Thoracic aorta (tissue), 2 donors: ENCODE data around the gene APOL1. TPM values are rescaled to one million over a fixed set of nuclear protein-coding genes. Genes with fewer than 3 reads are reported as not detected.

Experiments
- ATAC-seq: fragments of 150-250 bp; one replicate; pipeline ENCODE4 v1.8.0; 2017; ENCODE audit warnings: low read depth; ENCODE audit not compliant: insufficient number of reproducible peaks, low FRiP score
- DNase-seq: peaks from one replicate; pipeline ENCODE4 v3.0.0-alpha.2; 2020; ENCODE audit warnings: low spot score
- H3K27ac ChIP-seq, 2 donors: fragments of 200-600 bp; sonication (generic); 1 replicate in 1 of 2; 2 replicates in 1 of 2; pipeline ENCODE4 v1.5.1; 2016; ENCODE audit warnings: mild to moderate bottlenecking in 2 of 2, moderate library complexity in 2 of 2
- H3K27me3 ChIP-seq: fragments of 200-600 bp; sonication (generic); replicated peaks from 2 replicates; pipeline ENCODE4 v1.6.0; 2016; ENCODE audit warnings: mild to moderate bottlenecking; ENCODE audit not compliant: insufficient read depth
- H3K36me3 ChIP-seq: fragments of 200-600 bp; sonication (generic); one replicate; pipeline ENCODE4 v1.5.1; 2016
- H3K4me1 ChIP-seq, 2 donors: fragments of 200-600 bp; sonication (generic); 1 replicate in 1 of 2; 2 replicates in 1 of 2; pipeline versions ENCODE4 v1.5.1 to v1.6.0; 2016; ENCODE audit warnings: low read depth in 2 of 2, mild to moderate bottlenecking in 1 of 2; ENCODE audit not compliant: control insufficient read depth in 1 of 2
- H3K4me3 ChIP-seq: fragments of 200-600 bp; sonication (generic); 2 replicates; pipeline ENCODE4 v1.5.1; 2016; ENCODE audit warnings: mild to moderate bottlenecking
- H3K9me3 ChIP-seq: fragments of 200-600 bp; sonication (generic); 2 replicates; pipeline ENCODE4 v1.5.1; 2016
- CTCF ChIP-seq: fragments of 200-600 bp; sonication (generic); IDR thresholded peaks from one replicate; pipeline ENCODE4 v1.5.1; 2019; ENCODE audit warnings: antibody characterized with exemption
- total RNA-seq, 2 donors: library from RNA; depleted of rRNA; stranded (reverse); fragments of >200 nt; gene quantifications; one replicate each; pipeline versions ENCODE4 v1.1.0 to v1.2.3, GENCODE V29; 2016

Gene APOL1
- total RNA-seq, 2 donors from 2014 or later: 40.1 to 47.3 TPM

DNA sequence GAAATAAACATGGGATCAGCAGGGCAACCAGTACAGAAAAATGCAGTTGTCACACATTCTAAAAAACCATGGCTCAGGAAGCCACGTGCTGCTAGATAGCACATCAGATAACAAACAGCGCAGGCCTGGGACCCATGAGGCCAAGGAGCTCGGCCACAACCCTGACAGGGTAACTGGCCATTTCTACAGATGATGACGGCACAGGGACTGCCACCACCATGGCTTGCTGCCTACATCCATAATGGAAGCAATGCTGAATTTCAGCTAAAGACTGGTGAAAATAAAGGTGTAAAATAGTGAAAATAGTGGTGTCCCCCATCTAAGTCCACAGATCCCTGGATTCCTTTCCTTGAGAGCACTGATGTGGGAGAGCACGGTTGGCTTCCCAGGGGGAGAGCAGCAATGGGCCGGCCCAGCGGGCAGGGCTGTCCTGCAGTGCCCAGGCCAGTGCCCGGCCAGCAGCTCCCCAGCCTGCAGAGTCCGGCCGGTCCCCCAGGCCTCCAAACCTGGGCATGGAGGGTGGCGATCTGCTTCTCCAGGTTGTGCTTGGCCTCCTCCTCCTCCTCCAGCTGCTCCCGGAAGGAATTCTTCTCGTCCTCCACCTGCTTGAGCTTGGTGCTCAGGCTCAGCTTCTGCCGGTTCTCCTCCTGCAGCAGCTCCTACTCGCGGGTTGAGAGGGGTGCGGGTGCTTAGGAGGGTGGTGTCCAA, 40.0 kb downstream of the APOL1 start:
- TF ChIP-seq CTCF: no peak
- H3K27me3 ChIP-seq: no peaks in the 10 kb centered on the region
- DNase-seq (no peak), ATAC-seq (no peak)
- no peaks in the 10 kb centered on the region for H3K9me3 ChIP-seq
- no peak overlapping the region for H3K27ac ChIP-seq
- no peaks in the 10 kb centered on the region for H3K4me1 ChIP-seq
- peaks cover 85% of the 10 kb centered on the region for H3K36me3 ChIP-seq
- no peak overlapping the region for H3K4me3 ChIP-seq

DNA sequence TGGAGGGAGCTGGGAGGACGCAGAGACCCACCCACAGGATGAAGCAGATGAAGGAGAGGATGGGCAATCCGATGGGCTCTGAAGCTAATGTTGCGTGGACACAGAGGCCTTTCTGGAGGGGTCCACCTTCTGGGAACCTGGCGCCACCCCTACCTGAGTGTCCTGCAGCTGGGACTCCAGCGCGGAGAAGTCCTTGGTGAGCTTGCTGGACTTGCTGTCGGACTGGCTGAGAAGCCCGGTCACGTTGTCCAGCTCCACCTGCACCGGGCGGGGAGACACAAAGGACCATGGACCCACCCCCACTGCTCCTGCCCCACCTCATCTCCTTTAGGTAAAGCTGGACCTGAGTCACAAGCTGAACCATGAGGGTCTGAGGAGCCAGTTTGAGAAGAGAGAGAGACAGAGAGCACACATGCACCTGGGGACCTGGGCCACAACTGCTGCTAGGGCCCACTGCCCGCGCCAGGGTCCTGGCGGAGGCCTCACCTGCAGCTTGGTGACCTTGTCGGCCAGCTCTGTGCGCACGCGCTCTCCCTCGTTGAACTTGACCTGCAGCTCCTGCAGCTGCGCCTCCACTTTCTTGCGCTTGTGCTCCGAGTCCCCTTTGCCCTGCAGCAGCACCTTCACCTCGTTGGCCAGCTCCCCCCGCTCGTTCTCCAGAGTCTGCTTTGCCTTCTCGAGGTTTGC, 40.8 kb downstream of the APOL1 start:
- no peaks in the 10 kb centered on the region for H3K27me3 ChIP-seq
- no peaks in the 10 kb centered on the region for H3K4me1 ChIP-seq
- no peaks in the 10 kb centered on the region for H3K9me3 ChIP-seq
- H3K36me3 ChIP-seq: peaks cover 85% of the 10 kb centered on the region
- no peak overlapping the region for H3K4me3 ChIP-seq
- no peak for TF ChIP-seq CTCF
- DNase-seq (no peak), ATAC-seq (no peak)
- no peak overlapping the region for H3K27ac ChIP-seq

DNA sequence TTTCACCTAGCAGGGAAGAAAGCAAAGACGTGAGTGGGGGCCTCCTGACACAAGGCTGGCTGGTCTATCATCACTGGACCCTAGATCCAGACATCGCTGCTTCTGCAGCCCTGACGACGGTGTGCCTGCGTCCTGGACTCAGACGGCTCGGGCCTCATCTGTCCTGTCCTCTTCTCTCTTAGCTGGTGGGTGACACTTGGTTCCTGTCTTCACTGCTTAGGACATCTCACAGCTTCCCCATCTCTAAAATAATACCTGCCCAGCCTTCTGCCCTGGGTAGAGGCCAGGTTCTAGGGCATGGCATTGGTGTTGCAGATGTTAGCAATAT, 41.3 kb downstream of the APOL1 start:
- Histone ChIP-seq H3K4me3 (no peak overlapping the region), H3K27ac (no peak overlapping the region), H3K36me3 (peaks cover 85% of the 10 kb centered on the region), H3K4me1 (no peaks in the 10 kb centered on the region), H3K27me3 (no peaks in the 10 kb centered on the region), H3K9me3 (no peaks in the 10 kb centered on the region)
- no peak for TF ChIP-seq CTCF
- ATAC-seq (no peak), DNase-seq (no peak)

DNA sequence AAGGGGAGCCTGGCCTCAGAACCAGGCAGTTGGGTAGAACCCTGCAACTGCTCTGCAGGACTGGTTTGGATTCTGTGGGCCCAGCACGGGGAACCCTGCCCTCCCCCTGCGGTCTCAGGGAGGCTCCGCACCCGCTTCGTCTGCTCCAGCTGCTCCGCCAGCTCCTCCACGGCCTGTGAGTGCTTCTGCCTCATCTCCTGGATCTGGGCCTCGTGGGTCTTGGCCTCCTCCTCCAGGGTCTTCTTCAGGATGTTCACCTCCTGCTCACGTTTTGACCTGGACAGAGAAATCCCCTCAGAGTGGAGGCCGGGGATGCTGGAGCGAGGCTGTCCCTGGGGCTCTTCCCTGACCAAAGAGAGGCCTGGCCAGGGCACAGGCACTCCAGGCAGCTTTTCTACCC, 41.9 kb downstream of the APOL1 start:
- H3K4me1 ChIP-seq: no peaks in the 10 kb centered on the region
- no peaks in the 10 kb centered on the region for H3K9me3 ChIP-seq
- H3K27ac ChIP-seq: peak overlapping the region in 1 of 2 donors; percentile 2
- H3K4me3 ChIP-seq: no peak overlapping the region
- TF ChIP-seq CTCF: no peak
- ATAC-seq (no peak), DNase-seq (no peak)
- no peaks in the 10 kb centered on the region for H3K27me3 ChIP-seq
- H3K36me3 ChIP-seq: peaks cover 85% of the 10 kb centered on the region

- Histone ChIP-seq H3K27ac (peak overlapping the region in 1 of 2 donors; percentile 2), H3K4me1 (no peaks in the 10 kb centered on the region), H3K4me3 (no peak overlapping the region), H3K9me3 (no peaks in the 10 kb centered on the region), H3K27me3 (no peaks in the 10 kb centered on the region), H3K36me3 (peaks cover 87% of the 10 kb centered on the region)
- ATAC-seq (no peak), DNase-seq (no peak)
- no peak for TF ChIP-seq CTCF
Measured at GRCh38 chr22:36295247-36295646, 42.3 kb downstream of the APOL1 start.
